GM12878 (cell line): Measurements from ENCODE around the gene CMTM5. TPM values are rescaled to one million over a fixed set of nuclear protein-coding genes. Genes with fewer than 3 reads are reported as not detected.
"Not testable (repeated sequence)": the region's sequence is repeated elsewhere in the genome, so short reads cannot be mapped to it uniquely, and the experiment has no call there.

Source experiments
- ATAC-seq: fragments of 200-7000 bp; cut with Tn5 transposase; 3 replicates; pipeline ENCODE4 v1.9.1; 2020; ENCODE audit warnings: mild to moderate bottlenecking, moderate library complexity
- BruUV-seq: library from RNA; stranded (reverse); fragments of 400-500 nt; replicated peaks from 2 replicates; lab custom pipeline; 2021; lab: Mats Ljungman, UMichigan
- CTCF ChIA-PET: fragments of 300-600 bp; sonication (Branson Sonifier 250); formaldehyde crosslinking; extraction: SDS; loops from one replicate; lab custom pipeline; 2021; ENCODE audit warnings: inconsistent platforms; lab: Yijun Ruan, JAX
- POLR2A ChIA-PET: fragments of 350-600 bp; formaldehyde crosslinking; extraction: SDS; loops from one replicate; lab custom pipeline; 2021; ENCODE audit warnings: inconsistent platforms; lab: Charles Lee
- RAD21 ChIA-PET: fragments of 300-600 bp; sonication (Branson Sonifier 250); formaldehyde crosslinking; loops from one replicate; lab custom pipeline; 2023; ENCODE audit warnings: antibody characterized with exemption; ENCODE audit not compliant: unreplicated experiment; lab: Charles Lee
- SMC1A ChIA-PET: fragments of 300-600 bp; sonication (Branson Sonifier 250); formaldehyde crosslinking; loops from one replicate; lab custom pipeline; 2023; ENCODE audit not compliant: unreplicated experiment, uncharacterized antibody; lab: Charles Lee
- DNase-seq: peaks from one replicate; pipeline ENCODE4 v3.0.0-alpha.2; 2011; ENCODE audit warnings: low read depth, low spot score
- FAIRE-seq: peaks from 3 replicates; lab custom pipeline; 2011; peaks lifted over from hg19 to GRCh38; lab: Jason Lieb, UNC
- H2AFZ ChIP-seq: 2 replicates; pipeline ENCODE4 v1.6.0; 2011; ENCODE audit warnings: low read depth, low read length, control low read depth; ENCODE audit not compliant: control insufficient read depth
- H3K27ac ChIP-seq: 2 replicates; pipeline ENCODE4 v1.5.1; 2011; ENCODE audit warnings: control low read depth; ENCODE audit not compliant: control insufficient read depth, insufficient read depth
- H3K27me3 ChIP-seq, 2 experiments: replicated peaks in 1 of 2; 2 replicates each; pipeline versions ENCODE4 v1.6.0 to v1.6.1; 2011; ENCODE audit warnings: low read length in 1 of 2; ENCODE audit not compliant: control insufficient read depth in 2 of 2, insufficient read depth in 2 of 2
- H3K36me3 ChIP-seq, 2 experiments: 2 replicates each; pipeline ENCODE4 v1.5.1; 2011; ENCODE audit warnings: low read length in 1 of 2; ENCODE audit not compliant: control insufficient read depth in 2 of 2, insufficient read depth in 2 of 2
- H3K4me1 ChIP-seq: 2 replicates; pipeline ENCODE4 v1.6.1; 2011; ENCODE audit warnings: mild to moderate bottlenecking, low read length, moderate library complexity, mixed read lengths; ENCODE audit not compliant: control insufficient read depth, insufficient read depth
- H3K4me2 ChIP-seq: 2 replicates; pipeline ENCODE4 v1.6.0; 2011; ENCODE audit warnings: control low read depth; ENCODE audit not compliant: control insufficient read depth, insufficient read depth
- H3K4me3 ChIP-seq: fragments of 200-600 bp; sonication (generic); 2 replicates; pipeline ENCODE4 v1.5.1; 2016
- H3K79me2 ChIP-seq: 2 replicates; pipeline ENCODE4 v1.6.0; 2011; ENCODE audit warnings: low read length; ENCODE audit not compliant: control insufficient read depth, insufficient read depth
- H3K9ac ChIP-seq: 2 replicates; pipeline ENCODE4 v1.8.0; 2011; ENCODE audit warnings: low read length, control low read depth, mixed read lengths; ENCODE audit not compliant: control insufficient read depth, insufficient read depth
- H3K9me3 ChIP-seq: replicated peaks from 3 replicates; pipeline ENCODE4 v1.5.1; 2011; ENCODE audit warnings: mild to moderate bottlenecking, low read length; ENCODE audit not compliant: control insufficient read depth, insufficient read depth
- H4K20me1 ChIP-seq: 2 replicates; pipeline ENCODE4 v1.6.0; 2011; ENCODE audit not compliant: control insufficient read depth, insufficient read depth
- HDGF ChIP-seq: fragments of 450-650 bp; IDR thresholded peaks from 2 replicates; pipeline ENCODE4 v1.6.1; 2016; ENCODE audit warnings: antibody characterized with exemption
- MTA3 ChIP-seq: IDR thresholded peaks from 2 replicates; pipeline ENCODE4 v1.6.1; 2012; ENCODE audit warnings: low read length, inconsistent platforms, borderline replicate concordance
- MYB ChIP-seq: fragments of 150-350 bp; IDR thresholded peaks from 2 replicates; pipeline ENCODE4 v1.6.1; 2014; ENCODE audit warnings: mild to moderate bottlenecking, low read depth, low read length, borderline replicate concordance
- NFXL1 ChIP-seq: fragments of 450-650 bp; IDR thresholded peaks from 2 replicates; pipeline ENCODE4 v1.6.1; 2017; ENCODE audit warnings: antibody characterized with exemption, mild to moderate bottlenecking, borderline replicate concordance
- NFYB ChIP-seq: IDR thresholded peaks from 2 replicates; pipeline ENCODE4 v1.6.1; 2011; ENCODE audit warnings: low read depth, mild to moderate bottlenecking, low read length, improper control_type of control experiment, moderate library complexity; ENCODE audit not compliant: insufficient read depth
- POLR2A ChIP-seq: IDR thresholded peaks from 2 replicates; pipeline ENCODE4 v1.6.1; 2011; ENCODE audit warnings: low read depth, mild to moderate bottlenecking, low read length
- WGBS: methylation state at CpG from one replicate; pipeline ENCODE4 v1.1.6; 2016; ENCODE audit warnings: low lambda C conversion rate; ENCODE audit not compliant: insufficient replicate concordance, insufficient coverage; ENCODE audit errors: missing lambda C conversion rate; 5-methylcytosine and 5-hydroxymethylcytosine counted together
- in situ Hi-C: fragments of 300-500 bp; cut with MboI; formaldehyde crosslinking; loops from 9 replicates; pipeline ENCODE4 v1.14.3; 2018; ENCODE audit warnings: mixed read lengths
- intact Hi-C: fragments of 100-400 bp; cut with micrococcal nuclease; formaldehyde crosslinking; loops from one replicate; pipeline ENCODE4 v1.14.2; 2022; ENCODE audit not compliant: unreplicated experiment
- polyA plus RNA-seq, 11 experiments: library from polyadenylated mRNA; depleted of rRNA in 4 of 11; unstranded in 6 of 11; stranded (reverse) in 5 of 11; fragments of >200 nt; fragmentation: Nextera tagmentation in 4 of 11; fragmentation: Illumina TruSeq in 1 of 11; extraction: Ambion mirVana in 4 of 11; extraction: Trizol in 1 of 11; gene quantifications; 1 replicate in 1 of 11; 2 replicates in 10 of 11; pipeline versions ENCODE4 v1.2.1 to v1.2.3, GENCODE V29; 2011 to 2016; ENCODE audit warnings: inconsistent platforms in 2 of 11, missing spikeins in 2 of 11, low read depth in 1 of 11
- total RNA-seq, 4 experiments: library from RNA; depleted of rRNA in 3 of 4; stranded (reverse); fragments of >200 nt in 3 of 4; fragmentation: Illumina TruSeq in 1 of 4; extraction: Trizol in 1 of 4; gene quantifications; 2 replicates each; pipeline versions ENCODE4 v1.2.1 to v1.2.3, GENCODE V29; 2013 to 2021
- TF ChIP-seq, protein P1 (sequence below): fragments of 450-650 bp; formaldehyde crosslinking; IDR thresholded peaks from 2 replicates; pipeline ENCODE4 v1.4.0; 2020; ENCODE audit warnings: mild to moderate bottlenecking, moderate library complexity
- TF ChIP-seq, protein P2 (sequence below): fragments of 450-650 bp; IDR thresholded peaks from 2 replicates; pipeline ENCODE4 v1.6.1; 2016; ENCODE audit warnings: mild to moderate bottlenecking

Gene CMTM5
- total and polyA plus RNA-seq, 10 of the 15 experiments (the other 5 are each of a cell fraction or from before 2014, with no cell fraction given), result not detected

- TF ChIP-seq NFYB (no peak), MYB (no peak), NFXL1 (no peak), MTA3 (no peak), HDGF (no peak), POLR2A (no peak)
- TF ChIP-seq, protein P1, sequence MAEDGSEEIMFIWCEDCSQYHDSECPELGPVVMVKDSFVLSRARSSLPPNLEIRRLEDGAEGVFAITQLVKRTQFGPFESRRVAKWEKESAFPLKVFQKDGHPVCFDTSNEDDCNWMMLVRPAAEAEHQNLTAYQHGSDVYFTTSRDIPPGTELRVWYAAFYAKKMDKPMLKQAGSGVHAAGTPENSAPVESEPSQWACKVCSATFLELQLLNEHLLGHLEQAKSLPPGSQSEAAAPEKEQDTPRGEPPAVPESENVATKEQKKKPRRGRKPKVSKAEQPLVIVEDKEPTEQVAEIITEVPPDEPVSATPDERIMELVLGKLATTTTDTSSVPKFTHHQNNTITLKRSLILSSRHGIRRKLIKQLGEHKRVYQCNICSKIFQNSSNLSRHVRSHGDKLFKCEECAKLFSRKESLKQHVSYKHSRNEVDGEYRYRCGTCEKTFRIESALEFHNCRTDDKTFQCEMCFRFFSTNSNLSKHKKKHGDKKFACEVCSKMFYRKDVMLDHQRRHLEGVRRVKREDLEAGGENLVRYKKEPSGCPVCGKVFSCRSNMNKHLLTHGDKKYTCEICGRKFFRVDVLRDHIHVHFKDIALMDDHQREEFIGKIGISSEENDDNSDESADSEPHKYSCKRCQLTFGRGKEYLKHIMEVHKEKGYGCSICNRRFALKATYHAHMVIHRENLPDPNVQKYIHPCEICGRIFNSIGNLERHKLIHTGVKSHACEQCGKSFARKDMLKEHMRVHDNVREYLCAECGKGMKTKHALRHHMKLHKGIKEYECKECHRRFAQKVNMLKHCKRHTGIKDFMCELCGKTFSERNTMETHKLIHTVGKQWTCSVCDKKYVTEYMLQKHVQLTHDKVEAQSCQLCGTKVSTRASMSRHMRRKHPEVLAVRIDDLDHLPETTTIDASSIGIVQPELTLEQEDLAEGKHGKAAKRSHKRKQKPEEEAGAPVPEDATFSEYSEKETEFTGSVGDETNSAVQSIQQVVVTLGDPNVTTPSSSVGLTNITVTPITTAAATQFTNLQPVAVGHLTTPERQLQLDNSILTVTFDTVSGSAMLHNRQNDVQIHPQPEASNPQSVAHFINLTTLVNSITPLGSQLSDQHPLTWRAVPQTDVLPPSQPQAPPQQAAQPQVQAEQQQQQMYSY (CRISPR knock-in tag), result no peak
- TF ChIP-seq, protein P2, sequence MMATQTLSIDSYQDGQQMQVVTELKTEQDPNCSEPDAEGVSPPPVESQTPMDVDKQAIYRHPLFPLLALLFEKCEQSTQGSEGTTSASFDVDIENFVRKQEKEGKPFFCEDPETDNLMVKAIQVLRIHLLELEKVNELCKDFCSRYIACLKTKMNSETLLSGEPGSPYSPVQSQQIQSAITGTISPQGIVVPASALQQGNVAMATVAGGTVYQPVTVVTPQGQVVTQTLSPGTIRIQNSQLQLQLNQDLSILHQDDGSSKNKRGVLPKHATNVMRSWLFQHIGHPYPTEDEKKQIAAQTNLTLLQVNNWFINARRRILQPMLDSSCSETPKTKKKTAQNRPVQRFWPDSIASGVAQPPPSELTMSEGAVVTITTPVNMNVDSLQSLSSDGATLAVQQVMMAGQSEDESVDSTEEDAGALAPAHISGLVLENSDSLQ, result no peak
These were observed 12.6 kb downstream of the CMTM5 start (continued) for GRCh38 chr14:23389396-23389795.

GRCh38 chr14:23389871-23390270 lies 13.0 kb downstream of the CMTM5 start:
- CTCF ChIA-PET, result interaction anchor here (0.6 kb wide), 1 partner anchor 217 kb away, joined by 3 read pairs; no protein-coding TSS in a partner anchor
- DNase-seq, POLR2A ChIA-PET, H3K27me3 ChIP-seq, H3K9me3 ChIP-seq, intact Hi-C loops, H3K4me2 ChIP-seq, H4K20me1 ChIP-seq, H3K79me2 ChIP-seq, ATAC-seq, H3K4me3 ChIP-seq, RAD21 ChIA-PET, in situ Hi-C loops, H3K9ac ChIP-seq, SMC1A ChIA-PET, BruUV-seq, H3K36me3 ChIP-seq, FAIRE-seq, H3K27ac ChIP-seq, H3K4me1 ChIP-seq, H2AFZ ChIP-seq: not testable (repeated sequence)
- WGBS, result 67% methylated on average over 3 of the region's 19 CpGs
